Activated CD8-positive, alpha-beta T cell treated with anti-CD3 and anti-CD28 coated beads, Interleukin-2, amount 10 ng/mL, durations not matched to agents 7 days and 5 days (primary cell): ENCODE data around the gene VEZT. TPM values are rescaled to one million over a fixed set of nuclear protein-coding genes. Genes with fewer than 3 reads are reported as not detected.

ENCODE experiments used
- ATAC-seq: fragments of 150-1000 bp; cut with Tn5 transposase; one replicate; pipeline ENCODE4 v1.10.0; 2021; ENCODE audit warnings: moderate library complexity
- CTCF ChIA-PET: fragments of 350-600 bp; sonication (Branson Sonifier 250); formaldehyde crosslinking; loops from one replicate; lab custom pipeline; 2021; ENCODE audit warnings: antibody characterized with exemption; lab: Charles Lee
- POLR2A ChIA-PET: fragments of 350-600 bp; sonication (Branson Sonifier 250); formaldehyde crosslinking; loops from one replicate; lab custom pipeline; 2021; ENCODE audit warnings: antibody characterized with exemption; lab: Charles Lee
- DNase-seq: peaks from one replicate; pipeline ENCODE4 v3.0.0-alpha.2; 2020
- H3K27ac Mint-ChIP-seq: one replicate; pipeline ENCODE4 v1.8.0; 2021; ENCODE audit warnings: mild to moderate bottlenecking, mixed read lengths
- H3K27me3 Mint-ChIP-seq: one replicate; pipeline ENCODE4 v1.8.0; 2021; ENCODE audit warnings: low read depth, mixed read lengths
- H3K36me3 Mint-ChIP-seq: one replicate; pipeline ENCODE4 v1.8.0; 2021; ENCODE audit warnings: low read depth, mixed read lengths
- H3K4me1 Mint-ChIP-seq: one replicate; pipeline ENCODE4 v1.8.0; 2021; ENCODE audit warnings: low read depth, mixed read lengths
- H3K4me3 Mint-ChIP-seq: one replicate; pipeline ENCODE4 v1.8.0; 2021; ENCODE audit warnings: mild to moderate bottlenecking, mixed read lengths
- H3K9me3 Mint-ChIP-seq: one replicate; pipeline ENCODE4 v1.8.0; 2022; ENCODE audit warnings: mixed read lengths; ENCODE audit not compliant: insufficient read depth
- total RNA-seq, 2 experiments: library from RNA; stranded (reverse); gene quantifications; one replicate each; pipeline ENCODE4 v1.2.3, GENCODE V29; 2021

Gene VEZT
- total RNA-seq, 2 experiments from 2014 or later: 29.0 to 31.0 TPM

- Mint-ChIP-seq H3K9me3 (no peaks in the 10 kb centered on the region), H3K36me3 (peaks cover 14% of the 10 kb centered on the region), H3K27me3 (no peaks in the 10 kb centered on the region), H3K4me1 (no peaks in the 10 kb centered on the region), H3K4me3 (no peak overlapping the region), H3K27ac (no peak overlapping the region)
- ATAC-seq: no peak
- ChIA-PET CTCF (no interaction called here), POLR2A (no interaction called here)
- DNase-seq: no peak
These were observed 52.3 kb downstream of the VEZT start for GRCh38 chr12:95269892-95270291.

GRCh38 chr12:95271465-95271864 is 53.9 kb downstream of the VEZT start:
- Mint-ChIP-seq H3K27me3 (no peaks in the 10 kb centered on the region), H3K27ac (no peak overlapping the region), H3K4me3 (no peak overlapping the region), H3K4me1 (no peaks in the 10 kb centered on the region), H3K9me3 (no peaks in the 10 kb centered on the region), H3K36me3 (peaks cover 15% of the 10 kb centered on the region)
- POLR2A ChIA-PET: no interaction called here
- DNase-seq (no peak), ATAC-seq (no peak)
- CTCF ChIA-PET: no interaction called here

GRCh38 chr12:95277139-95277538 is 59.5 kb downstream of the VEZT start:
- Mint-ChIP-seq H3K9me3 (no peaks in the 10 kb centered on the region), H3K36me3 (peaks cover 14% of the 10 kb centered on the region), H3K27ac (no peak overlapping the region), H3K4me1 (peaks cover 6% of the 10 kb centered on the region), H3K27me3 (no peaks in the 10 kb centered on the region), H3K4me3 (no peak overlapping the region)
- ChIA-PET CTCF (no interaction called here), POLR2A (no interaction called here)
- no peak for DNase-seq
- ATAC-seq: no peak

- Mint-ChIP-seq H3K36me3 (peaks cover 27% of the 10 kb centered on the region), H3K27me3 (no peaks in the 10 kb centered on the region), H3K4me1 (peaks cover 6% of the 10 kb centered on the region), H3K27ac (no peak overlapping the region), H3K4me3 (no peak overlapping the region), H3K9me3 (no peaks in the 10 kb centered on the region)
- POLR2A ChIA-PET: no interaction called here
- CTCF ChIA-PET: no interaction called here
- no peak for DNase-seq
- no peak for ATAC-seq
These were observed 62.2 kb downstream of the VEZT start for GRCh38 chr12:95279856-95280255.

GRCh38 chr12:95282266-95282665 is 64.7 kb downstream of the VEZT start:
- peaks cover 27% of the 10 kb centered on the region for H3K36me3 Mint-ChIP-seq
- H3K27ac Mint-ChIP-seq: no peak overlapping the region
- CTCF ChIA-PET: no interaction called here
- H3K4me3 Mint-ChIP-seq: no peak overlapping the region
- peaks cover 6% of the 10 kb centered on the region for H3K4me1 Mint-ChIP-seq
- POLR2A ChIA-PET: interaction anchor here (0.6 kb wide), 1 partner anchor 64 kb away, joined by 4 read pairs; no protein-coding TSS in a partner anchor
- no peak for DNase-seq
- no peaks in the 10 kb centered on the region for H3K9me3 Mint-ChIP-seq
- H3K27me3 Mint-ChIP-seq: no peaks in the 10 kb centered on the region
- ATAC-seq: no peak

GRCh38 chr12:95283371-95283770 is 65.8 kb downstream of the VEZT start:
- DNase-seq (no peak), ATAC-seq (no peak)
- POLR2A ChIA-PET: no interaction called here
- H3K4me3 Mint-ChIP-seq: no peak overlapping the region
- no peaks in the 10 kb centered on the region for H3K27me3 Mint-ChIP-seq
- no peak overlapping the region for H3K27ac Mint-ChIP-seq
- peaks cover 27% of the 10 kb centered on the region for H3K36me3 Mint-ChIP-seq
- peaks cover 6% of the 10 kb centered on the region for H3K4me1 Mint-ChIP-seq
- CTCF ChIA-PET: no interaction called here
- no peaks in the 10 kb centered on the region for H3K9me3 Mint-ChIP-seq

- Mint-ChIP-seq H3K27ac (no peak overlapping the region), H3K4me1 (no peaks in the 10 kb centered on the region), H3K36me3 (peaks cover 27% of the 10 kb centered on the region), H3K27me3 (no peaks in the 10 kb centered on the region), H3K4me3 (no peak overlapping the region), H3K9me3 (no peaks in the 10 kb centered on the region)
- ChIA-PET CTCF (interaction anchor here (0.9 to 1.3 kb wide), 2 partner anchors 21 to 169 kb away, joined by 3 read pairs; no protein-coding TSS in a partner anchor), POLR2A (no interaction called here)
- DNase-seq (no peak), ATAC-seq (no peak)
These were observed 69.1 kb downstream of the VEZT start for GRCh38 chr12:95286713-95287112.

GRCh38 chr12:95291501-95291900 is 73.9 kb downstream of the VEZT start:
- Mint-ChIP-seq H3K27ac (no peak overlapping the region), H3K9me3 (no peaks in the 10 kb centered on the region), H3K4me3 (no peak overlapping the region), H3K36me3 (peaks cover 21% of the 10 kb centered on the region), H3K27me3 (no peaks in the 10 kb centered on the region), H3K4me1 (no peaks in the 10 kb centered on the region)
- ATAC-seq (no peak), DNase-seq (no peak)
- ChIA-PET POLR2A (interaction anchor here (1.2 kb wide), 1 partner anchor 74 kb away, joined by 3 read pairs; the partner anchor contains the start of genes FGD6 and VEZT), CTCF (interaction anchor here (1.2 kb wide), 1 partner anchor 9 kb away, joined by 3 read pairs; no protein-coding TSS in a partner anchor)

GRCh38 chr12:95298916-95299315 is 81.3 kb downstream of the VEZT start:
- Mint-ChIP-seq H3K9me3 (no peaks in the 10 kb centered on the region), H3K27ac (no peak overlapping the region), H3K36me3 (peaks cover 27% of the 10 kb centered on the region), H3K4me1 (peaks cover 7% of the 10 kb centered on the region), H3K4me3 (no peak overlapping the region), H3K27me3 (no peaks in the 10 kb centered on the region)
- ATAC-seq (no peak), DNase-seq (no peak)
- ChIA-PET POLR2A (interaction anchor here (0.7 kb wide), 1 partner anchor 40 kb away, joined by 4 read pairs; no protein-coding TSS in a partner anchor), CTCF (no interaction called here)

GRCh38 chr12:95300286-95300685 is 82.7 kb downstream of the VEZT start:
- H3K4me1 Mint-ChIP-seq: peaks cover 7% of the 10 kb centered on the region
- POLR2A ChIA-PET: no interaction called here
- H3K27ac Mint-ChIP-seq: peak overlapping the region; percentile 52
- H3K36me3 Mint-ChIP-seq: peaks cover 21% of the 10 kb centered on the region
- DNase-seq (peak; percentile 27), ATAC-seq (no peak)
- CTCF ChIA-PET: interaction anchor here (1.4 kb wide), 1 partner anchor 9 kb away, joined by 3 read pairs; no protein-coding TSS in a partner anchor
- H3K9me3 Mint-ChIP-seq: no peaks in the 10 kb centered on the region
- no peak overlapping the region for H3K4me3 Mint-ChIP-seq
- no peaks in the 10 kb centered on the region for H3K27me3 Mint-ChIP-seq

GRCh38 chr12:95303476-95303875 is 85.9 kb downstream of the VEZT start:
- peaks cover 7% of the 10 kb centered on the region for H3K4me1 Mint-ChIP-seq
- no peak for DNase-seq
- no peaks in the 10 kb centered on the region for H3K27me3 Mint-ChIP-seq
- CTCF ChIA-PET: no interaction called here
- H3K36me3 Mint-ChIP-seq: peaks cover 16% of the 10 kb centered on the region
- no peak overlapping the region for H3K4me3 Mint-ChIP-seq
- H3K9me3 Mint-ChIP-seq: no peaks in the 10 kb centered on the region
- no peak overlapping the region for H3K27ac Mint-ChIP-seq
- ATAC-seq: no peak
- POLR2A ChIA-PET: no interaction called here

- POLR2A ChIA-PET: no interaction called here
- no peak for ATAC-seq
These were observed 87.1 kb downstream of the VEZT start for GRCh38 chr12:95304673-95305198.

More at GRCh38 chr12:95304673-95305198, 87.1 kb downstream of the VEZT start:
- Mint-ChIP-seq H3K36me3 (peaks cover 17% of the 10 kb centered on the region), H3K9me3 (no peaks in the 10 kb centered on the region), H3K27ac (no peak overlapping the region), H3K4me3 (no peak overlapping the region), H3K27me3 (no peaks in the 10 kb centered on the region), H3K4me1 (peaks cover 7% of the 10 kb centered on the region)
- DNase-seq: no peak
- CTCF ChIA-PET: no interaction called here
